Peyer's patch (tissue), 4 donors: Measurements from ENCODE around the gene AKAP13.

Experiments
- POLR2A ChIP-seq, 2 donors: fragments of 450-650 bp; IDR thresholded peaks; one replicate each; pipeline ENCODE4 v1.5.1; 2017; ENCODE audit warnings: antibody characterized with exemption in 2 of 2, mild to moderate bottlenecking in 2 of 2, moderate library complexity in 2 of 2
- TF ChIP-seq, protein P1 (sequence below), 6 experiments: fragments of 450-650 bp in 4 of 6; fragments of 200-600 bp in 2 of 6; sonication (generic) in 1 of 6; IDR thresholded peaks; one replicate each; pipeline ENCODE4 v1.5.1; 2017 to 2019; ENCODE audit warnings: antibody characterized with exemption in 6 of 6, mild to moderate bottlenecking in 3 of 6, moderate library complexity in 1 of 6

DNA sequence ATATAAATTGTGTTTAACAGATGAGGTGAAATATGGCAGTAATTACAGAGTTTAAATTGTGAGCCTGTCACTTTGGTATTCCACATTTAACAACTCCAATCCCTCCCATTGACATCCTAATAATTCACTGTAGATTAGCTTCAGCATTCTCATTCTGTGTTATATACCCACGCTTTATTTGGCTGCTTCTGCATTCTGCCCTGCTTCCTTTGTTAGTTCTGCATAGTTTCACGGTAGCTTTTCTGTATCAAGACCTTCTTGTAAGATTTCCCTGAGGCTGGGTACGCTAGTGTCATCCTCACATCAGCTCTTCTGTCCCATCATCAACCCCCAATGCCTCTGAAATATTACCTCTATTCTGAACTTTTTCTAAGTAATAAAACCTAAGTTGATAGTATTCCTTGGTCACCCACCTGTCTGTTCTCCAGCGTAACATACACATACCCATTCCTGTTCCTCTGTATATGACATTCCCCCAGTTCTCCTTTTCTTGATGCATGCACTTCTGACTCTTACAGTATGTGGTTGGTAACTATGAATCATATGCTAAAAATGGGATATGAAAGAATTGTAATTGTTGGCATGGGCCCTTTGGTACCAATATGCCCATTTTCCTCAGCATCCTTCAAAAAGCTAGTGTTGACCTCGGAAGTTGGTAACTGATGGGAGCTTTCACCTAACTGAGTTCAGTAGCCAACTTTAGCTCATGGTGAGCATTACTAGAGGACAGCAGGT is 243.1 kb downstream of the AKAP13 start:
- TF ChIP-seq, protein P1, sequence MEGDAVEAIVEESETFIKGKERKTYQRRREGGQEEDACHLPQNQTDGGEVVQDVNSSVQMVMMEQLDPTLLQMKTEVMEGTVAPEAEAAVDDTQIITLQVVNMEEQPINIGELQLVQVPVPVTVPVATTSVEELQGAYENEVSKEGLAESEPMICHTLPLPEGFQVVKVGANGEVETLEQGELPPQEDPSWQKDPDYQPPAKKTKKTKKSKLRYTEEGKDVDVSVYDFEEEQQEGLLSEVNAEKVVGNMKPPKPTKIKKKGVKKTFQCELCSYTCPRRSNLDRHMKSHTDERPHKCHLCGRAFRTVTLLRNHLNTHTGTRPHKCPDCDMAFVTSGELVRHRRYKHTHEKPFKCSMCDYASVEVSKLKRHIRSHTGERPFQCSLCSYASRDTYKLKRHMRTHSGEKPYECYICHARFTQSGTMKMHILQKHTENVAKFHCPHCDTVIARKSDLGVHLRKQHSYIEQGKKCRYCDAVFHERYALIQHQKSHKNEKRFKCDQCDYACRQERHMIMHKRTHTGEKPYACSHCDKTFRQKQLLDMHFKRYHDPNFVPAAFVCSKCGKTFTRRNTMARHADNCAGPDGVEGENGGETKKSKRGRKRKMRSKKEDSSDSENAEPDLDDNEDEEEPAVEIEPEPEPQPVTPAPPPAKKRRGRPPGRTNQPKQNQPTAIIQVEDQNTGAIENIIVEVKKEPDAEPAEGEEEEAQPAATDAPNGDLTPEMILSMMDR (IDR thresholded peaks at IDR 0.05) = no peak
- TF ChIP-seq POLR2A (IDR thresholded peaks at IDR 0.05) = no peak
